Prostate gland (tissue), 2 donors: Measurements from ENCODE around the gene TAAR6. TPM values are rescaled to one million over a fixed set of nuclear protein-coding genes. Genes with fewer than 3 reads are reported as not detected.
"Not testable (repeated sequence)": the region's sequence is repeated elsewhere in the genome, so short reads cannot be mapped to it uniquely, and the experiment has no call there.

Source experiments
- DNase-seq: peaks from one replicate; pipeline ENCODE4 v3.0.0-alpha.2; 2019; ENCODE audit warnings: low spot score
- H3K27ac ChIP-seq, 2 donors: fragments of 200-600 bp; sonication (generic); 2 replicates each; pipeline ENCODE4 v1.5.1; 2017 to 2019
- H3K27me3 ChIP-seq: fragments of 200-600 bp; sonication (generic); replicated peaks from 2 replicates; pipeline ENCODE4 v1.5.1; 2019; ENCODE audit not compliant: insufficient read depth
- H3K36me3 ChIP-seq, 2 donors: fragments of 200-600 bp; sonication (generic); 1 replicate in 1 of 2; 2 replicates in 1 of 2; pipeline versions ENCODE4 v1.5.1 to v1.8.1; 2017 to 2019
- H3K4me1 ChIP-seq: fragments of 200-600 bp; sonication (generic); replicated peaks from 2 replicates; pipeline ENCODE4 v1.5.1; 2019
- H3K4me3 ChIP-seq, 2 donors: fragments of 200-600 bp; sonication (generic); 2 replicates each; pipeline ENCODE4 v1.5.1; 2017 to 2019
- H3K9me3 ChIP-seq: fragments of 200-600 bp; sonication (generic); 2 replicates; pipeline ENCODE4 v1.5.1; 2017
- CTCF ChIP-seq, 4 experiments: fragments of 200-600 bp in 2 of 4; fragments of 450-650 bp in 2 of 4; sonication (generic) in 2 of 4; IDR thresholded peaks; 1 replicate in 3 of 4; 2 replicates in 1 of 4; pipeline ENCODE4 v1.5.1; 2016 to 2019; ENCODE audit warnings: antibody characterized with exemption in 4 of 4, mild to moderate bottlenecking in 2 of 4, moderate library complexity in 2 of 4
- POLR2A ChIP-seq: fragments of 450-650 bp; IDR thresholded peaks from one replicate; pipeline ENCODE4 v1.6.1; 2016; ENCODE audit warnings: antibody characterized with exemption, mild to moderate bottlenecking
- POLR2AphosphoS5 ChIP-seq: sonication (generic); formaldehyde crosslinking; IDR thresholded peaks from one replicate; pipeline ENCODE4 v1.6.1; 2017; ENCODE audit warnings: antibody characterized with exemption
- WGBS: methylation state at CpG from one replicate; pipeline ENCODE4 v1.1.5; 2018; 5-methylcytosine and 5-hydroxymethylcytosine counted together
- intact Hi-C: fragments of 100-400 bp; cut with DNase I; formaldehyde crosslinking; loops from one replicate; pipeline ENCODE4 v1.14.2; 2022
- total RNA-seq, 2 donors: library from RNA; depleted of rRNA; stranded (reverse); fragments of >200 nt; gene quantifications; one replicate each; pipeline ENCODE4 v1.1.0, GENCODE V29; 2016

The TAAR6 gene
- total RNA-seq, 2 donors from 2014 or later: not detected

GRCh38 chr6:132596201-132596600 lies 26.1 kb downstream of the TAAR6 start:
- Histone ChIP-seq H3K27me3 (no peaks in the 10 kb centered on the region), H3K9me3 (no peaks in the 10 kb centered on the region), H3K4me3 (no peak overlapping the region), H3K27ac (no peak overlapping the region), H3K36me3 (no peaks in the 10 kb centered on the region), H3K4me1 (no peaks in the 10 kb centered on the region)
- TF ChIP-seq POLR2A: no peak
- TF ChIP-seq POLR2AphosphoS5: no peak
- TF ChIP-seq CTCF (IDR thresholded peaks at IDR 0.05): no peak
- intact Hi-C loops: no loop called here
- 72% methylated on average over 6 of the region's 6 CpGs for WGBS
- DNase-seq: no peak

GRCh38 chr6:132598473-132598872 lies 28.4 kb downstream of the TAAR6 start:
- no peak for TF ChIP-seq CTCF (IDR thresholded peaks at IDR 0.05)
- TF ChIP-seq POLR2A: no peak
- TF ChIP-seq POLR2AphosphoS5: no peak
- H3K27ac ChIP-seq: no peak overlapping the region
- 51% methylated on average over 3 of the region's 3 CpGs for WGBS
- no peak for DNase-seq
- no peak overlapping the region for H3K4me3 ChIP-seq
- H3K9me3 ChIP-seq: no peaks in the 10 kb centered on the region
- no peaks in the 10 kb centered on the region for H3K36me3 ChIP-seq
- H3K27me3 ChIP-seq: no peaks in the 10 kb centered on the region
- intact Hi-C loops: no loop called here
- H3K4me1 ChIP-seq: no peaks in the 10 kb centered on the region

- H3K4me1 ChIP-seq, H3K36me3 ChIP-seq, H3K4me3 ChIP-seq, H3K27ac ChIP-seq, H3K9me3 ChIP-seq, H3K27me3 ChIP-seq, DNase-seq, intact Hi-C loops: not testable (repeated sequence)
Observed at GRCh38 chr6:132600900-132601299, 30.8 kb downstream of the TAAR6 start.

GRCh38 chr6:132604635-132605152 lies 34.6 kb downstream of the TAAR6 start:
- Histone ChIP-seq H3K27me3 (no peaks in the 10 kb centered on the region), H3K4me1 (no peaks in the 10 kb centered on the region), H3K27ac (no peak overlapping the region), H3K4me3 (no peak overlapping the region), H3K9me3 (no peaks in the 10 kb centered on the region), H3K36me3 (no peaks in the 10 kb centered on the region)
- WGBS: 80% methylated on average over 8 of the region's 8 CpGs
- no peak for DNase-seq
- TF ChIP-seq CTCF (IDR thresholded peaks at IDR 0.05): no peak
- TF ChIP-seq POLR2AphosphoS5: no peak
- TF ChIP-seq POLR2A: no peak
- intact Hi-C loops: no loop called here

- no peaks in the 10 kb centered on the region for H3K9me3 ChIP-seq
- WGBS: 89% methylated on average over 5 of the region's 5 CpGs
- intact Hi-C loops: no loop called here
- TF ChIP-seq POLR2AphosphoS5: no peak
- no peak for TF ChIP-seq CTCF (IDR thresholded peaks at IDR 0.05)
- TF ChIP-seq POLR2A: no peak
- no peak overlapping the region for H3K4me3 ChIP-seq
- no peak for DNase-seq
- no peaks in the 10 kb centered on the region for H3K36me3 ChIP-seq
- H3K4me1 ChIP-seq: no peaks in the 10 kb centered on the region
- no peak overlapping the region for H3K27ac ChIP-seq
- H3K27me3 ChIP-seq: no peaks in the 10 kb centered on the region
Observed at GRCh38 chr6:132607544-132608233, 37.6 kb downstream of the TAAR6 start.
